ENCODE measurements around the gene SLC46A2.

Gene SLC46A2

DNA sequence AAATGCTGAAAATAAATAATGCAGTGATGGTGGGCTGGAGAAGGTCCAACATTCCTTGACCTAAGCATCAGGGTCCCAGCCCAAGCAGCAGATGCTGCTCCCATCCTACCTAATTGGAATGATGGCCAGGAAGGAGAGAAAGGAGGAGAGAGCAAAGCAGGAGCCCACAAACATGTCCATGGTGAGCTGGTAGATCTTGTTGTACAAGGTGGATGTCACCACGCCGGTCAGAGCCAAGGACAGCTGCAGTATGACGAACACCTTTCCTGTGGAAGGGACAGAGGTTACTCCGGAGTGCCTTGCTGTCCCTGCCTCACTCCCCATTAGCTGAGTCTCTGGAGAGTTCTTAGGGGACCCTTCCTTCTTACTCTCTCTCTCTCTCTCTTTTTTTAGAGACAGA is 4.3 kb downstream of the SLC46A2 start:
- no peak for DNase-seq (ENCODE audit: extremely low read depth in 1 of 2, low read depth in 1 of 2)

DNA sequence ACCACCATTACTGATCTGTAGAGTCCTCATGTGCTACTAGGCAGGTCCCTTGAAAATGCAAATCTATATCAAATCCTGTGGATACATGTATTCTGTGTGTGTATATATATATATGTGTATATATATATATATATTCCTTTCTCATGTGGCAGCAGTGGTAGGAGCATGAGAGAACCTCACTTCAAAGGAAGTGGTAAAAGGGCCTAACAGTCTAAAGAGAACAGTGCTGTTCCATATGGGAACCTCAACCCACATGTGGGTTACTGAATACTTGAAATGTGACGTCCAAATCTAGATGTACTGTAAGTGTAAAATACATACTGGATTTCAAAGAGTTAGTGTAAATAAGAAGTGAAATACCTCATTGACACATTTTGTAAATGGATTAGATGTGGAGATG is 5.4 kb downstream of the SLC46A2 start:
- DNase-seq (ENCODE audit: extremely low read depth in 1 of 2, low read depth in 1 of 2) = no peak

DNA sequence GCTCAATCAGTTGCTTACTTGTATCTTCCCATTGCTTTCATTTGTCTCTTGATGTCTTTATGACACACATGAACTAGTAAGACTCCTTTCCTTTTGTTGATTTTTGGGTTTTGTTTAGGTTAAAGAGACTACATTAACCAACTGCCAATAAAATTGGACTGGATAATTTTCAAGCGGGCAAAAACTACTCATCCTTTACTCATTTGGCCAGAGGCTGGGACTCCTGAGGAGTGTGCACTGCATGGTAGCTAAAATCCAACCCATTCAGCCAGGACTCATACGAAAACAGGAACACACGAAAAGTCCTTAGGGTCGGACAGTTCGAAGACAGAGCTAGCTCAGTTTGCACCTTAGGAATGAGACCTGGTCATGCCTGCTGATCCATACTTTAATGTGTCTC is 6.0 kb downstream of the SLC46A2 start:
- no peak for DNase-seq (ENCODE audit: extremely low read depth in 1 of 2, low read depth in 1 of 2)

DNA sequence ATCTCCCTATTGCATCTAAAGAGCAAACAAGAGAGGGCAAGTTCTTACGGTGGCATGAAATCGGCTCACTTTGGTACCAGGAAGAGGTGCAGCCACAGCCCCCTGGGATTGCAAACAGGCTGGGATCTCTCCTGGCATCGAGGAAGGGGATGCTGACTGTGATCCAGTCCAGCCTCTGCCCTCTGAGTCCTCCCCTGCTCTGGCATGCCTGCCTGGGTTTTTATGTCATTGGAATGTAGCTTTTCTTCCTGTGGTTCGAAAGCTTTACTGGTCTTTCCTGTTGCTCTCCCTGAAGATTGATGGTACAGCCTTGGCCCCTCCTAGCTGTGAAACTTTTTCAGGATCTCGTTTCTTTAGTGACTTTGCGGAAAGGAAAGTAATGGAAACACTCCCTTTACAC is 6.6 kb downstream of the SLC46A2 start:
- DNase-seq (ENCODE audit: extremely low read depth in 1 of 2, low read depth in 1 of 2) = no peak

DNA sequence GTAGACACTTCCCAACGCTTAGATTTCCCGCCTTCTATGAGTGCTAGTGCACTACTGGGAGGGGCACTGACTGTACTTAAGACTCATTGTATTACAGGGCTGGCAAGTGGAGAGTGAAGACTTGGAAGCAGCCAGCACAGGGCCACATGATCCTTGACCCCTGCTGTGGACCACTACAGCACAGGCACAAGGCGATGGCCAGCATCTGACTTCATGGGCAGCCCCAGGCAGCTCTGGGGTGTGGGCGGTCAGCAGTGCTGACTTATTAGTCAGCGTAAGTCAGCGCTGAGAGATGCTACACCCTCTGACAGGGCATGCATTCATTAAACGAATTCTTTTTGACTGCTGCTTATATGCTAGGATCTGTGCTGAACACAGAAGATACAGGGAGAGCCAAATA is 9.3 kb downstream of the SLC46A2 start:
- no peak for DNase-seq (ENCODE audit: extremely low read depth in 1 of 2, low read depth in 1 of 2)

DNA sequence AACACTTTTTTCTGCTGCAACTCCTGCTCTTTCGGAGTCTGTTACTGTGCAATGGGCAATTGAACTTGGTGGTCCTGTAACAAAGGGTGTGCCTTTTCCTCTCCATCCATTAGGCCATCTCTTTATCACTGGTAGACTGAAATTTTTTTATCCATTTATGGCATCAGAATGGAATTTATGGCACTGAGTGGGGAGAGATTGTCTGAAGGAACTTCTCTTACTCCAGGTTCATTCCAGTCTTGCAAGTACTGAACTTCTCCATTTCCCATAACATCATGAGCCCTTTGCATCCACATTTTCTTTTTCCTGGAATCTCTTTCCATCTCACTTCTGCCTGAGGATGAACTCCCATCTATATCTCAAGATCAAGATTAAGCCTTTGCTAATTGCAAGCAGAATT is 10.0 kb downstream of the SLC46A2 start:
- no peak for DNase-seq (ENCODE audit: extremely low read depth in 1 of 2, low read depth in 1 of 2)

DNA sequence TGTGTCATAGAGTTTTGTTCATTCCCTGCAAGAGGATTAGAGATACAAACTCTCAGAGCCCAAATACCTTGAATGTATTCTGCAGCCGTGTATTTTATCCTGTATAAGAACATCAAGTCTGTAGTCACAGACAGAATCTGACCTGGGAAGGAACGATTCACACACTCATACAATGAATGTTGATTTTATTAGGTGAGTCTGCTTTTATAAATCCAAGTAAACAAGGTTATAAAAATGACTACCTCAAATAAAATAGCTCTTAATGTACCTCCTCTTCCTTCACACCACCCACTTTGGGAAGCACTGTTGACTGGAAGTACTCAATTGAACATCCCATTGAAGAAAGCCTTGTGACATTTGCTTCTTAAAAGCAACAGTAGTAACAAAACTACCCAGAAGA is 11.9 kb downstream of the SLC46A2 start:
- no peak for DNase-seq (ENCODE audit: extremely low read depth in 1 of 2, low read depth in 1 of 2)

DNA sequence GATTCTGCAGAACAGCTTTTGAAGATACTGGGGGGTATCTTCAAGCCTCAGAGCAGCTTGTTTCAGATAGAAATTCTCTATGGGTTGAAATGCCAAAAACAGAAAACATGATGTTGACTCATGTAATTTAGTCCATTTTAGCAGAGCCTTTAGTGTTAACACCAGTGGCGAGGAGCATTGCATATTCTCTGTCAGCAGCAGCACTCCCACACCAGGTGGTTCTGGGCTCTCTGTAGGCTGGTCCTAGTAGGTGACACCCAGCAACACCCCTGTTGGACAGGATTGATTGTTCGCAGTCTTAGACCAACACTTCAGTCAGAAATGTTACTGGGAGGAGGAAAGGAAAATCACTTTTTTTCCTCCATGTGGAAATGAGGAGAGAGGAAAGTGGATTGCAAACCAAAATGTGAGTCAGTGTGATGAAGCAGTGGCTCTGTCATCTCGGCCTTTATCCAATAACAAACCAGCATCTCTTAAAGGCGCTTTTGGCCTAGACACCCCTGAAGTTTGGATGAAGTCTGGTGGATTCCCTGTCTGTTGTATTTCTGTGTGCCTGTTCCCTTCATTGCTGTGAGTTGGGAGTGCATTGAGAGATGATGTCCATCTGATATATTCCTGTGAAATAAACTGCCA is 16.8 kb downstream of the SLC46A2 start:
- DNase-seq (ENCODE audit: extremely low read depth in 1 of 2, low read depth in 1 of 2) = no peak

DNA sequence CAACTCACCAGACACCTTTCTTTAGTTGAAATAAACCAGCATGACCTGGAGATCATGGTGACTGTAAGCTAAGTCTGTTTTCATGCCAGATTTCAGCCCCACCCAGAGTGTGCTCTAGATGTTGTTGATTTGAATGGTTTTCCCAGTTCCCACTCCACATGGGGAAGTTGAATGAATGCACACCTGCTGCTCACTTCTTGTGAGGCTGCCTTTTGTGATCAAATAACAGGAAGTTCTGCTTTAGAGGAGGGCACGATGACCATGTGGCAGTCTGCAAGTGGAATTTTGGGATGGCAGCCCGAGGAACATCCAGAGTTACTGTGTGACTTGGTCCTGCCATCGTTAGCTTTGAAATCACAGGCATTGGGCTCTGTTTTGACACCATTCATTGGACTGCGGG is 18.7 kb downstream of the SLC46A2 start:
- DNase-seq (ENCODE audit: extremely low read depth in 1 of 2, low read depth in 1 of 2) = no peak

DNA sequence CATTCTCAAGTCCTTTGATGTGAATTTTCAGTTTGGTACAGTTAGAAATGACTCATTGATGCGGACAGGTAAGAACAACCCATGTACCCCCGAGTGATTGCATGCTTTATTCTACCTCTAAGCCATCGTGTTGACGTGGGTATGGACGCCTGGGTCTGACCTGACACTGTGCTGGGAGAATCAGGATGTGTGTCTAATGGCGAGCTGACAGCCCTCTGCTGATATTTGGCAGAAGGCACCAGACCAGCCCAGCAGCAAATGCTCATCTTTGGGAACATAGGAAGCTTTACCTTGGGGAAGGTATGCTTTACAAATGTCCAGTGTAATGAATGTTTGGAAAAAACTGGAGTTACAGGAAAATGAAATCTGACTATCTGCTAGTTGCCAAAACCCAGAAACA is 20.1 kb downstream of the SLC46A2 start:
- no peak for DNase-seq (ENCODE audit: extremely low read depth in 1 of 2, low read depth in 1 of 2)

DNA sequence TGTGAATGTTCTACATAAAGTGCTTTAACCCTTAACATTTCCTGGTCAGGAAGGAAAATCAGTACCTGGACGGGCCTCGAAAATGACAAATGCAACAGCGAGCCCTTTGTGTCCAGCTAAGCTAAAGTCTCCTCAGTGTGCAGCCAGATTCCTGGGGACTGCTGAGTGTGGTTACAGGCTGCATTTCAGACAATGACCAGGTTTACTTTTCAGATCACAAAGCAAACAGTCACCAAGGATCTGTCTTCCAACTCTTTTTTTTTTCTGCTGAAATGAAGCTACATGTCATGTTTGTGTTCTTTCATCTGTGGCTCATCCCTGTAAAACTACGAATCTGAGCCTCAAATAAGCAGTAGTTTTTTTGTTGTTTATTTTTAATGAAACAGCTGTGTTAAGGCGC is 20.8 kb downstream of the SLC46A2 start:
- no peak for DNase-seq (ENCODE audit: extremely low read depth in 1 of 2, low read depth in 1 of 2)

DNA sequence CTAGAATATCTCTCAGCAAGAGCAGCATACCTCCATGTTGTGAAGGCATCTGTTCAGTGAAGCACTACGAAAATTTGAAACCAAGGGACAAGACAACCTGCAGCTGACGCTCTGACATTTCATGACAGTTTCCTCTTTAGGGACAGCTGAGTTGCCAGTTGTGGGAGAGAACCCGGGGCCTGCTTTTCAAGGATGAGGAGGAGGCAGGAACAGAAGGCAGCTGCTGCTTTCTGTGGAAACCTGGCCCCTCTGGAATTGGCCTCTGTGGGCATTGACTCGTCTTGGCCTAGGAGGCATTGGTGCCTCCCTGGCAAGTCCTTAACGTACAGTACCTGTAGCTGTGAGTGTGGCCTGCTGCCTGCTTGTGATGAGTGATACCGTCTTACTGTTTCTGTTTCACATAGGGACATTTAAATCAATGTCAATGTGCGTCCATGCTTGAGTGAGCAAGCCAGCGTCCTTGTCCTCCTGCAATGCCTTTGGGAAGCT is 21.6 kb downstream of the SLC46A2 start:
- DNase-seq (ENCODE audit: extremely low read depth in 1 of 2, low read depth in 1 of 2) = no peak

DNA sequence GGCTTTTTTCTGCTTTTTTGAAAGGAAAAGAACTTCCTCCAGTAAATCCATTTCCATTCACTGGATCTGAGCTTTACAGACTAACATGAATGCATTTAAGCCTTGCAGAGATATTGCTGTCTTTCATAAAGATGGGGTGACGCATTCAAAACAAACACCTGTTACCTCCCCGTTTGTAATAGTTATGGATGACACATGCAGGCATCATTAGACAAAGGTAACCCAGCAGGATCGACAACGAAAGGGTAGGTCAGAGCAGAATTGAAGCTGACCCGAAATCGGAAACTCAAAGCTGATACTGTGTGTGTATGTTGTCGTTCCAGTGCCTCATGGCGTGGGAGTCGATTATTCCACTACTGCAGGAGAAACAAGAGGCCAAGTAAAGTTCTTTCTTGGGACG is 22.2 kb downstream of the SLC46A2 start:
- DNase-seq (ENCODE audit: extremely low read depth in 1 of 2, low read depth in 1 of 2) = no peak

DNA sequence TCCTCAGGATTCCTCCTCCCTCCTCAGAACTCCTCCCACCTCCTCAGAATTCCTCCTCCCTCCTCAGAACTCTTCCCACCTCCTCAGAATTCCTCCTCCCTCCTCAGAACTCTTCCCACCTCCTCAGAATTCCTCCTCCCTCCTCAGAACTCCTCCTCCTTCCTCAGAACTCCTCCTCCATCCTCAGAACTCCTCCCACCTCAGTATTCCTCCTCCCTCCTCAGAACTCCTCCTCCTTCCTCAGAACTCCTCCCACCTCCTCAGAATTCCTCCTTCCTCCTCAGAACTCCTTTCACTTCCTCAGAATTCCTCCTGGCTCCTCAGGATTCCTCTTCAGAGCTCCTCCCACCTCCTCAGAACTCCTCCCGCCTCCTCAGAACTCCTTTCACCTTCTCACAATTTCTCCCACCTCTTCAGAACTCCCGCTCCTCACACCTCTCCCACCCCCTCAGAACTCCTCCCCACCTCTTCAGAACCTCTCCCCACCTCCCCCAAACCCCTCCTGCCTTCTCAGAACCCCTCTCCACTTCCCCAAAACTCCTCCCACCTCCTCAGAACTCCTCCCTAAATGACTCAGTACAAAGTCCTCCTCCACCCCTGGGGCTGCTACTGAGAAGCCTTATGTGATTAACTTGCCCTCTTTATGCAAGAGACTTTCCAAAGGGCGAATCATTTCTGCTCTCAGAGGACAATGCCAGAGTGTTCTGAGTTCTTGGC is 23.2 kb downstream of the SLC46A2 start:
- peak in 1 of 2 donors; percentile 5 for DNase-seq (ENCODE audit: extremely low read depth in 1 of 2, low read depth in 1 of 2)

DNA sequence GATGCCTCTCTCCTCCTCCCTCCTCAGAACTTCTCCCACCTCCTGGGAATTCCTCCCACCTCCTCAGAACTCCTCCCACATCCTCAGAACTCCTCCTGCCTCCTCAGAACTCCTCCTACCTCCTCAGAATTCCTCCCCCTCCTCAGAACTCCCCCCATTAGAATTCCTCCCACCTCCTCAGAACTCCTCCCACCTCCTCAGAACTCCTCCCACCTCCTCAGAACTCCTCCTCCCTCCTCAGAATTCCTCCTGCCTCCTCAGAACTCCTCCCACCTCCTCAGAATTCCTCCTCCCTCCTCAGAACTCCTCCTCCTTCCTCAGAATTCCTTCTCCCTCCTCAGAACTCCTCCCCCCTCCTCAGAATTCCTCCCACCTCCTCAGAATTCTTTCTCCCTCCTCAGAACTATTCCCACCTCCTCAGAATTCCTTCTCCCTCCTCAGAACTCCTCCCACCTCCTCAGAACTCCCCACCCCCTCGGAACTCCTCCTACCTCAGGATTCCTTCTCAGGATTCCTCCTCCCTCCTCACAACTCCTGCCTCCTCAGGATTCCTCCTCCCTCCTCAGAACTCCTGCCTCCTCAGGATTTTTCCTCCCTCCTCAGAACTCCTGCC is 23.9 kb downstream of the SLC46A2 start:
- no peak for DNase-seq (ENCODE audit: extremely low read depth in 1 of 2, low read depth in 1 of 2)

DNA sequence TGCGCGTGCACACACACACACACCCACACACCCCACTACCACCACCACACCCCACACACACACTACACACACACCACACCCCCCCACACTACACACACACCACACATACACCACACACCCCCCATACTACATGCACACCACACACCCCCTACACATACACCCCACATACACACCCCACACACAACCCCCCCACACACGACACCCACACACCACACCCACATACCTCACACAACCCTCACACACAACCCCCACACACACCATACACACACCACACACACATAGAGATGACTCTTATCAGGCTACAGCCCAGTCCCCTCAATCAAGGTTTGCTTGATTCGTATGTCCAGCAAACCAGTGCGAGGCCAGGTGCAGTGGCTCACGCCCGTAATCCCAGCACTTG is 25.7 kb downstream of the SLC46A2 start:
- no peak for DNase-seq (ENCODE audit: extremely low read depth in 1 of 2, low read depth in 1 of 2)

DNA sequence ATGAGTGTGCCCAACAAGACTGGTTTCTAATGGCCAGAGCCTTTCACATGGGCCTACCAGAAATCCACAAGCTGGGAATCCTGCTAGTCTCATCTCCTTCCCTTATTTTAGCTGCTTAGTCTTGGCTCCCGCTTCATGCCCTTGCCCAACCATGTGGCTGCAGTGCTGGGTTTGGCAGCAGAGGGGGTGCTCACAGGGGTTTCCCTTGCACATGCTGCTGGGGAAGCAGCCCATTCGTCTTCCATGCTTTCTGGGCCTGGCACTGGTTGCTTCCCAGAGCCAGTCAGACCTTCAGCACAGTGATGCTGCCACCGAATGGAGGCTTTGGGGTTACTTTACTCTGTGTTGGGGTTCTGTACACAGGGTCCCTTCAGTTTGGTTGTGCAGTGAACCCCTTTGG is 26.3 kb downstream of the SLC46A2 start:
- DNase-seq (ENCODE audit: extremely low read depth in 1 of 2, low read depth in 1 of 2) = no peak

DNA sequence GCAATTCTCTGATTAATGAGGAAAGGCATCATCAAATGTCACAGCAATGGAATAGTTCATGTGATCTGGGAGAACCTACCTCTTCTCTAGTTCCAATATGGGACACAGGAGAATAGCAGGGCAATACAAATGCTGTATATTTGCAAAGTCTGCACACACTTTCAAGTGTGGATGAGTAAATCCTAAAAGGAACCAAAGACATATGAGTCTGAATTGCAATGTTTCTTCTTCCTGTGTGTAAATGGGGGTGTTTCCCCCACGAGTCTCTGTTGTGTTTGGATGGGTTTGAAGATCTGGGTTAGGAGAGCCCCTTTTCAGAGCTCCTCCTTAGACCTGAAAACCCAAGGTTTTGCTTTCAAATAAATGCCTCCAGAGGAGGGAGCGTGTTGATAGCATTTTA is 26.9 kb downstream of the SLC46A2 start:
- no peak for DNase-seq (ENCODE audit: extremely low read depth in 1 of 2, low read depth in 1 of 2)

DNA sequence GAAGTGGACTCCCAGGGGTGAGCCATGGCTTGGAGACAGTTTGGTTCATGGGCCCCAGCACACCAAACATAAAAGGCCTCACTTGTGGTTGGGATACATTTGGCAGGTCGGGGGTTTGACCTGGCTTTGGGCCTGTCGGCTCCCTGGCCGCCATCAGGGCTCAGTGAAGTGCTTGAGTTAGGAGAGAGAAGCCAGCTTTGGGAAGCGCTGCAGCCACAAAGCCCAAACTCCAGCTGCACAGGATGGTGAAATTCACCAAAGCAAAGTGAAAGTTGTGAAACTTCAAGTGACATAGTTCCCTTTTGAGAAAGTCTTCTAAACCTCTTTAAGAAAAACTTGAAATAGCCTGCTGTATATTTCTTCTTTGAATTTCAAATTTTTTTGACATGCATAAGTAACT is 27.5 kb downstream of the SLC46A2 start:
- DNase-seq (ENCODE audit: extremely low read depth in 1 of 2, low read depth in 1 of 2) = no peak

DNA sequence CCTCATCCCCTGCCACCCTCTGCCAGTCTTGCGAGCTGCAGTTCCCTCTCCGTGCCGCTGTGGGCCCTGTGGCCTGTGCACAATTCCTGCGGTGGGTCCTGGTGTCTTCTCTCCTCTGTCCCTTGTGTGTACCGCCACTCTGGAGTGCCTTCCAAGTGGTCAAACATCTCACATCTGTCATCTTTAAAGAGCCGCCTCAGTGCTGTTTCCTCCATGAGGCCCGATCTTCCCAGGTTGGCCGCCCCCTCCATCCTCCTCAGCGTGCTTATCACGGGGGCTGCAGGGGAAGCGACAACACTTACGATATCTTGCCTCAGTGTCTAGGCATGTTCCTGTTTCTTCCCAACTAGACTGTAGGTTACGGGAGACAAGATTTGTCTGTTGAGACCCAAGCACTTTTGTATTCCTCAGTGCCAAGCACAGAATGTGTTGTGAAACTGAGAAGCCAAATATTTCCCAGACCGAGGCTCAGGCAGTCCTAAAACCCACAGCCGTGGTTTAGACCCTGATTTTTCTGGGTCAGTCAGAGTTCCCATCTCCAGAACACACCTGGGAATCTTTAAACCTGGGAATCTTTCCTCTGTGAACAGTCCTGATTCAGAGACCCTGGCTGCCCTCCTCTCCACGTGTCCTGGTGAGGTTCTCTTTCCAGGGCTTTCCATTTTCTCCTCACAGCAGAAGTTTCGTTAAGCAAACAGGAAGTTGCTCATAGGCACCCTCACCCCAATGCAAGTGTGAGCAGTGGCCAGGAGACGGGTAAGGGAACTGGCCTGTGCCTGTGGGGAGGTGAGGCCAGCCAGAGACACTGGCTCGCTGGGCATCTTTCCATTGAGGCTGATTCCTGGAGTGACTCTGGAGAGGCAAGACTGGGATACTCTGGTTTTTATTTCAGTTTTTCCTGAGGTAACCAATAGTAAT is 28.8 kb downstream of the SLC46A2 start:
- no peak for DNase-seq (ENCODE audit: extremely low read depth in 1 of 2, low read depth in 1 of 2)

DNA sequence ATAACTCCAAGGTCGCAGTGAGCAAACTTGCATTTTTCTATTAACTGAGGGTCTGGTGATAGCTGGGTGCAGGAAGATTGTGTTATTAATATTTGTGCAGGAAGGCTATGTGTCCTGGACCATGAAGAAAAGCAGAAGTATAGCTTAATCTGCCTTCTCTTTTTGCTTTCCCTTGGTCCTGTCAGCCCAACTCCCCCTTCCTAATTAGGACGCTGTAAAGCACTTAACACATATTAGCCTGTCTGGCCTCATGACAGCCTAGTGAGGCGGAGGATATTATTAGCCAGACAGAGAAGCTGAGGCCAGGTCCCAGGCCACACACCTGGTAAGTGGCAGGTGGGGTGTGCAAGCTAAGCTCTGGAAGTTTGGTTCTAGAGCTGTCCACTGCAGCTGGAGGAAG is 29.5 kb downstream of the SLC46A2 start:
- no peak for DNase-seq (ENCODE audit: extremely low read depth in 1 of 2, low read depth in 1 of 2)
